ENCODE results near the gene ESYT2. TPM values are rescaled to one million over a fixed set of nuclear protein-coding genes. Genes with fewer than 3 reads are reported as not detected.

ESYT2 gene
- total and polyA plus RNA-seq, 9 of the 15 experiments (the other 6 are each of a cell fraction or from before 2014, with no cell fraction given) = 5.8 to 86.9 (median 64.7) TPM

GRCh38 chr7:158854681-158855081 lies 25.4 kb upstream of the ESYT2 start (continued):
- TF ChIP-seq E2F6 (IDR thresholded peaks at IDR 0.05; ENCODE audit: borderline replicate concordance in 1 of 2, extremely low read depth in 1 of 2, insufficient read depth in 1 of 2, insufficient read length in 1 of 2, low read depth in 1 of 2, low read length in 1 of 2, poor library complexity in 1 of 2, severe bottlenecking in 1 of 2) (no peak), TFAP4 (CRISPR knock-in tag; IDR thresholded peaks at IDR 0.05; ENCODE audit: borderline replicate concordance) (peak; percentile 19; the same call in 1 of the 2 replicates), CREB3 (tag; conservative IDR thresholded peaks at IDR 0.05; ENCODE audit: low read depth) (0 out of 2 replicates have a peak, but pooled peaks have one; percentile 21), ESRRB (CRISPR knock-in tag; IDR thresholded peaks at IDR 0.05; ENCODE audit: borderline replicate concordance) (no peak), FOSL1 (tag; conservative IDR thresholded peaks at IDR 0.05) (no peak), TAF9B (IDR thresholded peaks at IDR 0.05; ENCODE audit: partially characterized antibody) (no peak), GMEB1 (CRISPR knock-in tag; IDR thresholded peaks at IDR 0.05) (peak; percentile 35; the same call in 1 of the 2 replicates), THRB (CRISPR knock-in tag; conservative IDR thresholded peaks at IDR 0.05) (no peak), ZNF354B (CRISPR knock-in tag; IDR thresholded peaks at IDR 0.05) (no peak), NBN (IDR thresholded peaks at IDR 0.05; ENCODE audit: low read depth) (no peak), SAP30 (IDR thresholded peaks at IDR 0.05; ENCODE audit: borderline replicate concordance, insufficient read depth, low read depth, low read length, poor library complexity, severe bottlenecking) (no peak), EP300 (IDR thresholded peaks at IDR 0.05; ENCODE audit: low read length) (no peak), ZNF324 (CRISPR knock-in tag; IDR thresholded peaks at IDR 0.05) (no peak), ZBTB12 (CRISPR knock-in tag; IDR thresholded peaks at IDR 0.05) (no peak), NELFE (IDR thresholded peaks at IDR 0.05; ENCODE audit: insufficient read depth, insufficient read length) (no peak), COPS2 (conservative IDR thresholded peaks at IDR 0.05) (no peak), NR3C1 (CRISPR knock-in tag; IDR thresholded peaks at IDR 0.05) (no peak), MAX (CRISPR knock-in tag; IDR thresholded peaks at IDR 0.05) (peak; percentile 23; the same call in 1 of the 2 replicates), ZNF436 (CRISPR knock-in tag; IDR thresholded peaks at IDR 0.05) (no peak), XRCC4 (IDR thresholded peaks at IDR 0.05; ENCODE audit: extremely low read depth, insufficient read depth, insufficient read length) (no peak), HMG20B (CRISPR knock-in tag; IDR thresholded peaks at IDR 0.05) (no peak)

All from K562 (cell line).